Glutamatergic neuron (in vitro differentiated cells): Measurements from ENCODE around the gene MYL10. TPM values are rescaled to one million over a fixed set of nuclear protein-coding genes. Genes with fewer than 3 reads are reported as not detected.
A peak's percentile ranks its signal among the peaks of the same experiment; 100 is the strongest.

Experiments used
- DNase-seq: peaks from one replicate; pipeline ENCODE4 v3.0.0; 2022
- H3K27ac Mint-ChIP-seq: one replicate; pipeline ENCODE4 v1.8.0; 2020; ENCODE audit warnings: mild to moderate bottlenecking, mixed read lengths, inconsistent platforms; ENCODE audit not compliant: unreplicated experiment
- H3K27me3 Mint-ChIP-seq: one replicate; pipeline ENCODE4 v1.8.0; 2020; ENCODE audit warnings: mild to moderate bottlenecking, moderate library complexity, mixed read lengths, inconsistent platforms; ENCODE audit not compliant: unreplicated experiment
- H3K36me3 Mint-ChIP-seq: one replicate; pipeline ENCODE4 v1.8.0; 2020; ENCODE audit warnings: mild to moderate bottlenecking, mixed read lengths, inconsistent platforms; ENCODE audit not compliant: unreplicated experiment
- H3K4me1 Mint-ChIP-seq: one replicate; pipeline ENCODE4 v1.8.0; 2020; ENCODE audit warnings: mild to moderate bottlenecking, low read depth, mixed read lengths, inconsistent platforms; ENCODE audit not compliant: unreplicated experiment
- H3K4me3 Mint-ChIP-seq: one replicate; pipeline ENCODE4 v1.8.0; 2020; ENCODE audit warnings: mild to moderate bottlenecking, mixed read lengths, inconsistent platforms; ENCODE audit not compliant: unreplicated experiment
- H3K9me3 Mint-ChIP-seq: one replicate; pipeline ENCODE4 v1.8.0; 2020; ENCODE audit warnings: mild to moderate bottlenecking, moderate library complexity, mixed read lengths, inconsistent platforms; ENCODE audit not compliant: unreplicated experiment
- CTCF ChIP-seq: fragments of 200-600 bp; sonication (generic); IDR thresholded peaks from one replicate; pipeline ENCODE4 v1.5.0; 2021; ENCODE audit not compliant: partially characterized antibody, unreplicated experiment
- total RNA-seq: library from RNA; stranded (reverse); fragmentation: NEBNext Ultra II Directional; extraction: Animal tissue kit (Norgen Biotek cat#: 25700); gene quantifications from one replicate; pipeline ENCODE4 v1.2.1, GENCODE V29; 2021; ENCODE audit not compliant: unreplicated experiment

Gene MYL10
- total RNA-seq, 1 donor from 2014 or later = not detected

- TF ChIP-seq CTCF = no peak
- DNase-seq = no peak
- Mint-ChIP-seq H3K4me3 (no peak overlapping the region), H3K36me3 (no peaks in the 10 kb centered on the region), H3K9me3 (peaks cover 1% of the 10 kb centered on the region), H3K4me1 (peaks cover 4% of the 10 kb centered on the region), H3K27me3 (peaks cover 2% of the 10 kb centered on the region), H3K27ac (no peak overlapping the region)
Observed at GRCh38 chr7:101676062-101676598, 47.0 kb upstream of the MYL10 start.

- no peak overlapping the region for H3K4me3 Mint-ChIP-seq
- no peak for TF ChIP-seq CTCF
- peaks cover 1% of the 10 kb centered on the region for H3K9me3 Mint-ChIP-seq
Observed at GRCh38 chr7:101674439-101674838, 45.3 kb upstream of the MYL10 start.

GRCh38 chr7:101673951-101674350 lies 44.9 kb upstream of the MYL10 start:
- Mint-ChIP-seq H3K4me1 (peaks cover 4% of the 10 kb centered on the region), H3K27me3 (peaks cover 4% of the 10 kb centered on the region), H3K36me3 (no peaks in the 10 kb centered on the region), H3K9me3 (peaks cover 1% of the 10 kb centered on the region), H3K27ac (no peak overlapping the region), H3K4me3 (no peak overlapping the region)
- DNase-seq = no peak
- TF ChIP-seq CTCF = no peak

More at GRCh38 chr7:101674439-101674838, 45.3 kb upstream of the MYL10 start:
- H3K27me3 Mint-ChIP-seq = peaks cover 4% of the 10 kb centered on the region
- H3K27ac Mint-ChIP-seq = no peak overlapping the region
- no peak for DNase-seq
- peaks cover 4% of the 10 kb centered on the region for H3K4me1 Mint-ChIP-seq
- no peaks in the 10 kb centered on the region for H3K36me3 Mint-ChIP-seq

GRCh38 chr7:101673315-101673714 lies 44.2 kb upstream of the MYL10 start:
- H3K36me3 Mint-ChIP-seq = no peaks in the 10 kb centered on the region
- H3K4me3 Mint-ChIP-seq = no peak overlapping the region
- H3K27ac Mint-ChIP-seq = peak overlapping the region; percentile 12
- peaks cover 1% of the 10 kb centered on the region for H3K9me3 Mint-ChIP-seq
- DNase-seq = no peak
- TF ChIP-seq CTCF = no peak
- H3K27me3 Mint-ChIP-seq = peaks cover 4% of the 10 kb centered on the region
- H3K4me1 Mint-ChIP-seq = peaks cover 4% of the 10 kb centered on the region

GRCh38 chr7:101671371-101672356 lies 42.6 kb upstream of the MYL10 start:
- peaks cover 7% of the 10 kb centered on the region for H3K27me3 Mint-ChIP-seq
- H3K4me1 Mint-ChIP-seq = peaks cover 4% of the 10 kb centered on the region
- H3K36me3 Mint-ChIP-seq = no peaks in the 10 kb centered on the region
- TF ChIP-seq CTCF = no peak
- H3K27ac Mint-ChIP-seq = no peak overlapping the region
- H3K9me3 Mint-ChIP-seq = peaks cover 4% of the 10 kb centered on the region
- H3K4me3 Mint-ChIP-seq = no peak overlapping the region
- no peak for DNase-seq
